RPMI8226 (cell line): Measurements from ENCODE around the gene ACTRT3.
A peak's percentile ranks its signal among the peaks of the same experiment; 100 is the strongest.
"Not testable (repeated sequence)": the region's sequence is repeated elsewhere in the genome, so short reads cannot be mapped to it uniquely, and the experiment has no call there.

Source experiments
- DNase-seq: peaks from one replicate; pipeline ENCODE4 v3.0.0-alpha.2; 2015

The ACTRT3 gene

DNA sequence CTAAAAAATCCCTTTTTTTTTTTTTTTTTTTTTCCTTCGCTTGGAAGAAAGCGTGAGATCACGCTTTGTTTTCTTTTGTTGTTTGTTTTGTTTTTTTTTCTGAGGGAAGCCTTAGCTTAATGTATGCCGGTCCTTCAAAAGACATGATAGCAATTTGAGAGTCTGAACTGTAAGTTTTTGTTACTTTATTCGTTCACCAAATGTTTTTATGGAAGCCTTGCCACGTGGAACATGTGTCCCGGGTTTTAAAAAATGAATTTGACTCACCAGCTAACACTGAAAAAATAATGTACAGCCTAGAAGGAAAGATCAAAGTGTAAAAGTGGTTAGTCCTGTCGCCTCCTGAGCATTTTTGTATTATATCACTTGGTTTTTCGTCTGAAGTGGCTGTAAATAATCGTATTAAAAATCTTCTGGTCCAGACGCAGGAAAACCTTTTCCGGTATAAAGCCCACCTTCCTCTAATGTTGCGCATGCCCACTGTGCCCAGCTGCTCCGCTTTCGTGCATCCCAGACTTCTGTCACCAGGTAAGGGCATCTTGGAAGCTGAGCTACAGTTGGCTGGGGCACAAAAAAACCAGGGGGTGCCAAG is 3.0 kb upstream of the ACTRT3 start:
- peak; percentile 88 for DNase-seq

DNA sequence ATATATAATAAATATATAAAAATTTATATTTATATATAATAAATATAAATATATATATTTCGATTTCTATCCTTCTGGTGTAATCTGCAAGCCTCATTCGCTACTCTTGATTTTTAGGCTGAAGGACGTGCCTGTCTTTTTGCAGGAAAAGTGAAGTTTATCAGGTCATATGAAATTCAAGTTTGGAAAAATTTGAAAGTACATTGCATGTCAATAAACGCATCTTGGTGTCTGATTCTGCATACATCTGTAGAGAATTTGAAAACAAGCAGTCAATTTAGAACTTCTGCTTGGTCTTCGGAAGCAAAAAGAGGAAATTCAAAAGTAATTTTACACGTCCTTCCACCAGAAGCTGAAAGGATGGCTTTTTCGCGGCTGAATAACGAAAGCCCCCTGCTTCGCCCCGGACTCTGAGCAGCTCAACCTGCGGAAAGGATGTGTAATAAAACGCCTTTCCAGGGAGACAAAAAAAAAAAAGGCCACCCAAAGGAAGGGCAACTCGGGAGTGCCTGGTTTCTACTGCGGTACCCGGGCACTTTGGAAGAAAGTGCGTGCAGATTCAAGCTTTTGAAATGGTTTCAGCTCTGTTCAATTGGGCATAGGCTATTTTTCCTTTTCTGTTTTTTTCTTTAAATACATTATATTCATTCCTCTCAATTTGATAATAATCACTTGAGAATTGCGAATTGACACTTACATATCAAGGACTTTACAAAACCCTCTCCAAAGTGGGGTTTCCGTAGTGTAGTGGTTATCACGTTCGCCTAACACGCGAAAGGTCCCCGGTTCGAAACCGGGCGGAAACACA is 2.3 kb upstream of the ACTRT3 start:
- DNase-seq, result peak; percentile 88

DNA sequence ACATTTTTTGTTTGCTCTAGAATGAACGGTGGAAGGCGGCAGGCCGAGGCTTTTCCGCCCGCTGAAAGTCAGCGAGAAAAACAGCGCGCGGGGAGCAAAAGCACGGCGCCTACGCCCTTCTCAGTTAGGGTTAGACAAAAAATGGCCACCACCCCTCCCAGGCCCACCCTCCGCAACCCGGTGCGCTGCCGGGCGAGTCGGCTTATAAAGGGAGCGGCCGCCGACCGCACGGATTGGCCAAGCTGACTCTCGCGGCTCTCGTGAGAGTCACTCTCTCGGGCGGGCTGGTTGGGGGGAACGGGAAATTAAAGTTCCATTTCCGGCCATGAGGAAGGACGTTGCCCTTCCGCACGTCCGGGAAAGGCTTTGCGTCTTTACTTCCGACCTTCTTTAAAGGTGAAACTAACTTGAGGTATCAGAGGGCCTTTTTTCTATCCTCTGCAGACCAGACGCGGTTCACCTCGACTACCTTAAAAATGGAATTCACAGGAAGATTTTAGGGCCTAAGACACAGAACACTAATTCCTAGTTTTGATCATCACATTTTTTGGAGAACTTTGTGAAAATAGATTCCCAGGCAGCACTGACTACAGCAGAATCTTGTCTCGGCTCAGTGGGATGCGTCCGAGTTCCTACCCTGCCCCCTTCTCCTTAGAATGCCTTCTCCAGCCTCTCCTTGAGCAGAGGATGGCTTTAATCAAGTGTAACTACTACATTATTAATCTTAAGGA is 4.3 kb downstream of the ACTRT3 start, which contains the start of gene TERC:
TERC (minus strand) TSS at position 179 of the 731 bp plus-strand sequence.
- DNase-seq, result peak; percentile 85

DNA sequence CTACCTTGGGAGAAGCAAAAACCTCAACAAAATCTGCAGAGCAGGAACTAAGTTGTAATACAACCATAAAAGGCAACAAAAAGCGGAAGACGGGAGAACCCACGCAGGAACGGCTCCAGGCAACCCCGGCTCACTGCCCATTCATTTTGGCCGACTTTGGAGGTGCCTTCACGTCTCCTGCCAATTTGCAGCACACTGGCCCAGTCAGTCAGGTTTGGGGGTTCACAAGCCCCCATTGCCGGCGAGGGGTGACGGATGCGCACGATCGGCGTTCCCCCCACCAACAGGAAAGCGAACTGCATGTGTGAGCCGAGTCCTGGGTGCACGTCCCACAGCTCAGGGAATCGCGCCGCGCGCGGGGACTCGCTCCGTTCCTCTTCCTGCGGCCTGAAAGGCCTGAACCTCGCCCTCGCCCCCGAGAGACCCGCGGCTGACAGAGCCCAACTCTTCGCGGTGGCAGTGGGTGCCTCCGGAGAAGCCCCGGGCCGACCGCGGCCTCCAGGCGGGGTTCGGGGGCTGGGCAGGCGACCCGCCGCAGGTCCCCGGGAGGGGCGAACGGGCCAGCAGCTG is 5.0 kb downstream of the ACTRT3 start:
- peak; percentile 55 for DNase-seq

DNA sequence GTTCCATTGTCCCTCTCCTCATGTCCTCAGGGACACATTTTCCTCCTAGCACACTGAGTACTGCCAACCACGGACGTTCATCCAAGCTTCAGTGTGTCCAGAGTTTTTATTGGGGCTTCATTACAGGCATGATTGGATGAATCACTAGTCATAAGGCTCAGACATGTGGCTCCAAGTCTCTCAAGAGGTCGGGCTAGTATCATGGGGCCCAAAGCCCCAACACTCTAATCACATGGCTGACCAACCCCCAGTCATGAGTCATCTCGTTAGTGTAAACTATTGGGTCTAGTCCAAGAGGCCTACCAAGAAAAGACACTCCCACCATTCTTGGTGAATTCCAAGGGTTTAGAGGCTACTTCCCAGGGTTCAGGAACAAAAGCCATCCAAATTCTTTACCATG is 8.9 kb downstream of the ACTRT3 start:
- DNase-seq, result no peak

DNA sequence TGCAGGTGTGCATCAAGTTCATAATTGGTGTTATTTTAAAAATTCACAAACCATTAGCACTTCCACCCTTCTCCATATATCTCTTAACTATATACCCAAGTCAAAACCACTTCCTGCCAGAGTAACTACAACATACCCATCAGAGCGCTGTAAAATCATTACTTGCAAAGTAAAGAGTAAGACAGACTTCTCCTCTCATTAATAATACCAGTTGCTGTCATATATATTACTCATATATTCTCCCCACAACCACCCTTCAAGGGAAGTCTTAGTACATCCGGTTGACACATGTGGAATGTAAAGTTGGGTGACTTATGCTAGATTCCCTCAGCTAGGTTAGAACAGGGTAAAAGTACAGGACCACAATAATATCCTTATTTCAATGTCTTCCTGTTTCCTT is 10.1 kb downstream of the ACTRT3 start:
- DNase-seq, result no peak

DNA sequence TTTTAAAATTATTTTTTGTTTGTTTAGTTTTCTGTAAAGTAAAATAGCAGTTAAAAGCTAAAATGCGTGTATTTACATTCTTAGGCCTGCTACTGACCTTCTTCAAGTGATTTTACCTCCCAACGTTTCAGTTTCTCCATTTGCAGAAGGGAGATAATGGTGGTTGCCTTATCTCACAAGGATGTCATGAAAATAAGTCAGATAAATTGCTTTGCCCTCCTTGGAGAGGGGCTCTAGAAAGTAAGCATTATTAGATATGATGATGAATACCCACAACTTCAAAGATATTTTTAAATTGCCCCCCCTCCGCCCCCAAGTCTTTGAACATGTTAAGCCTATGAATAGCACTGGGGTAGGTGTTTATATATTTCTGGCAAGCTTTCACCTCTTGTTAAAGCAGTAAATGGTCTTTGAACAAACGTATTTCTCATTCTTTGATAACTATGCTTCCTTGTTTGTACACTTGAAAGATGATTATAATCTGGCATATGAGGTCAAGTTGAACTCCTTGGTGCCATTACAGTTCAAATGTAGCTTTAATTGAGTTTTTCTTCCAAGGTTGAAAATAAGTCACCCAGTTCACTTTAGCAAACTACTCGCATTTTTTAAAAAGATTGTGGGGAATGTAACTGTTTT is 10.9 kb downstream of the ACTRT3 start:
- DNase-seq, result no peak

DNA sequence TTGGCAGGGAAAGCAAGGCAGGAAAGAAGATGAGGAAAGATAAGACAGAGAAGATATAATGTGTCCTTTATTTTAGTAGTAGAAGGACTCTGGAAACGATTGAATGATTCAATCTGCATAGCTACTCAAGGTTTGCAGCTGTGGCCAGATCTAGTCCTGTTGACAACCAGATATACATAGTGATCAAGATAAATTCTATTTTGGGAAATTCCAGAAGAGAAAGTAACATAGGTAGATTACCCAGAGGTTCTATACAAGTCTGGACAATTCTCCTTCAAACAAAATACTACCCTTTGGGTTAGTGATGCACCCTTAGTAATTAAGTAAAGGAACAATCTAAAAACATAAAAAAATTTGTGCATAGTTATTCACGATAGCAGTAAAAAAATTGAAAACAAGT is 13.9 kb downstream of the ACTRT3 start:
- no peak for DNase-seq

DNA sequence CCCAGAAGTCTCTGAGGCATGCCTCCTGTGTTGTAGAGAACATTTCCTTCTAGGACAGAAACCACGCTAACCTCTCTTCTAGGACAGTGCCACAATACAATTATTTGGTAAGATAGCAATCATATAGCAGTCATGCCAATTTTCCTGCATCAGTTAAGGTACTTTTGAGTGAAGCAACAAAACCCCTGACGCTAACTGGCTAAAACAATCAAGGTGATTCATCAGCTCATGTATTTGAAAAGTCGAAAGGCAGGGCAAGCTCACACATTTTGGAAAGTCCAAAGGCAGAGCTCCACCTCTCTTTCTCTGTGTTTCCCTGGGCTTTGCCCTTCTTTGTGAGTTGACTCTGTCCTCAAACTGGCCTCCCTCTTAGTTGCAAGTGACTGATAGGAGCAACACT is 14.7 kb downstream of the ACTRT3 start:
- DNase-seq, result no peak

DNA sequence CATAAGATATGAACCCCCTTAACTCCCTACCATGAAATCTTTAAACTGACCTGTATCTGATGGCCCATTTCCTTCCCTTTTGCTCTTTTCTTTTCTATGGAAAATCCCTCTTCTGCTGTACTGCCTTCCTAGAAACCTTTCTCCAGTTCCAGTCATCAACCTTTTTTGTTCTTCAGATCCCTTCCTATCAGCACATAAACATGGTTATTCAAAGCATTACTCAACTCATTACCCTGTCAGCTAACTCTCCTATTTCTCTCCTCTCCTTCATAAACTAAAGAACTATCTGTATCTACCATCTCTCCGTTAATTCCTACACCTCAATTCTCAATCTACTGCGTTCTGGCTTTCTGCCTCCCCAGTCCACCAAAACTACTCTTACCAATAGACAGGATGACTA is 17.5 kb downstream of the ACTRT3 start:
- no peak for DNase-seq

DNA sequence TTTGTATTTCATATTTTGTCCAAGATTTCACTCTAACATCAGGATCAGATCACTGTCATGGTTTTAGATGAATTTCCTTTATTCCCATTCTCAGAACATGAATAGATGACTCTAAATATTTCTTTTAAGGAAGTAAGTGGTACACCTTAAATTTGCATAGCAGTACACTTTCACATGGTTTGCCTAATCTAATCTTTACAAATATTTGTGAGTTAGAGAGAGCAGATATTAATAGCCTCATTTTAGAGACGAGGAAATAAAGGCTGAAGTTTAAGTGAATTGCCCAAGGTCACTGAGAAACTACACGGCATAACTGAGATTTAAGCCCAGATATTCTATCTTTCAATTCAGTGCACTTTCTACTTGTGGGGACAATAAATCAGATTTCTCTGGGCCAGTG is 18.7 kb downstream of the ACTRT3 start:
- DNase-seq, result no peak

DNA sequence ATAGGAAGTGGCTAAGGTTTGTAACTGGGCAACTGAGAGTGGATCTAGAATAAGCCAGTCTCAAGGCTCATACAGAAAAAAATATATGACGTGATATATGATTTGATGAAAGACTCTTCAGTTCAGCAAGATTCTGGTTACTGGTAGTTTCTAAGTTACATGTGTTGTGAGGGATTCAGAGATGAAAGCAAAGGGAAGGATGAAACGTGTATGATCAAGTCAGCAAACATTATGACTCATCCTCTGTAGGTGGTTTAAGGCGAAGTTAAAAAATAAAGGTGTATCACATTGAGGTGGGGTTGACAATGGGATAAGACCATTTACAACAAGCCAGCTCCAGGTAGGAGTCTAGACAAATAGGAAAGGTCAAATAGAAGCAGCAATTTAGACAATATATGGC is 20.7 kb downstream of the ACTRT3 start:
- no peak for DNase-seq

DNA sequence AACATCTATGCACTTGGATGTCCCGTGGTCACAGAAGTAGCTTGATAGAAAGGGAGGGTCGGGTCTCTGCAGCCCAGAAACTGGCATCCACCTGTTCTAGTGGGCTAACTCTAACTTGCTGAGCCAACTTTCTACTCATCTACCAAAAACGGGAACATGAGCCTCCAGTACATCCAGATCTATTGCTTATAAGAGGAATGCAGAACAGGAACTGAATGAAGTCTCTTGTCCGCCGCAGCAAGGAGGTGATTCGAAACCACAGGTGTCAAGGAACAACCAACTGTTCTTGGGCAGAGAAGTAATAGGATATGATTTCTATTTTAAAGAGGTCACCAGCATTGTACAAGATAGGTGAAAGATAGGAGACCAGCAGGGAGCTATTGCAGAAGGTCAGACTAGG is 22.4 kb downstream of the ACTRT3 start:
- peak; percentile 67 for DNase-seq

DNA sequence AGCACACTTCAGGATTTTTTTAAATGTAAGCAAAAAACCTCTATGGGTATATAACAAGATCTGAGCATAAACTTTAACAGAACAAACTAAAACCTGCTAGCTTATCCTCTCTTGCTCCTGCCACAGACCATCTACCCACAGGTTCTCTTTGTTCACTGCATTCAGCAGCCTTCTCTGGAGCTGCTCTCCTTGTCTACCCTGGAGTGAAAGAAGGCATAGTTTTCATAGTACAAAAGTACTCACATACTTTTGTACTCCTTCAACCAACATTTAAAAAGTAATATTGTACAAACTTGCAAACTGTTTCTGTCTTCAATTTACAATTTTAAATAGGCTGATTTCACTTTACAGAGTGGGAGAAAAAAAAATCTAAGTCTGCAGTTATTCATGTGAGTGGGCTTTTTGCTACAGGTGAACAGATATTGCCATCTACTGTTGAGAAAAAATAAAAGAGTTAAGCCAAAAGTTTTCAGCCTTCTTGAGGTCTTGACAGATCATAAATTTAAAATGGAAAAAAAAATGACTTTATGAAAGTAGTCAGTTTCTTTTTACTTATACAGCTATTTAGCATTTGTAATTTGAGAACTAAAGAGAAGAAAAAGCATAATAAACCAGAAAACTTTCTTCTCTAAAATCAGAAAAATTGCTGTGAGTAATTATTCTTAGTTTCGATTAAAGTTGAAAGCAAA is 24.9 kb downstream of the ACTRT3 start:
- peak; percentile 33 for DNase-seq

DNA sequence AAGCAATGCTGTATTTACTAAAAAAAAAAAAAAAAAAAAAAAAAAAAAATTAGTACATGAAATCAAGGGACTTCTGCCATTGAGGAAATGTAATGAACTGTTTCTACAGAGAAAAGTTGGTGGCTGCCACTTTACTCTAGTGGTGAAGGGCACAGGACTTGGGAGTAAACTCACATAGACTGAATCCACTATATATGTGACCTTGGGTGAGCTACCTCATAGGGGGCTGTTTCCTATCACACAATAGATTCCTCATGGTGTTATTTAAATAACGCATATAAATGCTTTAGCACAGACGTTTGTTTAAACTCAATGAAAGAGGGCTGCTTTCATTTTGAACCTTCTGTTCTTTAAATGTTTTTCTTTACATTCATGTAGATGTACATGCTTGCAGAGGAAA is 30.3 kb downstream of the ACTRT3 start:
- DNase-seq, result no peak

DNA sequence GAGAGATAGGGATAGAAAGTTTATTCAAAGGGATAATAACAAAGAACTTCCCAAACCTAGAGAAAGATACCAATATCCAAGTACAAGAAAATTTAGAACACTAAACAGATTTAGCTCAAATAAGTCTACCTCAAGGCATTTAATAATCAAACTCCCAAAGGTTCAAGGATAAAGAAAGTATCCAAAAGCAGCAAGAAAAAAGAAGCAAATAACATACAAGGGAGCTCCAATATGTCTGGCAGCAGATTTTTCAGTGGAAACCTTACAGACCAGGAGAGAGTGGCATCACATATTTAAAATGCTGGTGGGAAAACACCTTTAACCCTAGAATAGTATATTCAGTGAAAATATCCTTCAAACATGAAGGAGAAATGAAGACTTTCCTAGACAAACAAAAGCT is 37.5 kb downstream of the ACTRT3 start:
- not testable (repeated sequence) for DNase-seq

DNA sequence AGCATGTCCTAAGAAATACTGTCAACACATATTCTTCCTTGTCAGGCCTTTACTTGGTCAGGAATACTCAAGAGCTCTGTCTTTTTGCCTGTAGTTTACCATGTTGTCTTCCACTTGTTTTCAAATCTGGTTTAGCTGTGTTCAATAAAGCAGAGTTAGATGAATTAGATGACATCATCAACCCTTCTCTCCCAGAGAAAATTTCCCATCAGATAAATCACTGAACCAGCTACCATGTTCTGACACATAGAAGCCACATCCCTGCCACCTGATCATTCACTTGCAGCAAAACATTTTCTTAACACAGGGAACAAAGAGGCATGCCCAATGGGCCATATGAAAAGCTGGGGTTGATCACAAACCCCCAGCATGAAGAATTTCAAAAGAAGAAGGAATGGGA is 46.6 kb downstream of the ACTRT3 start:
- no peak for DNase-seq

DNA sequence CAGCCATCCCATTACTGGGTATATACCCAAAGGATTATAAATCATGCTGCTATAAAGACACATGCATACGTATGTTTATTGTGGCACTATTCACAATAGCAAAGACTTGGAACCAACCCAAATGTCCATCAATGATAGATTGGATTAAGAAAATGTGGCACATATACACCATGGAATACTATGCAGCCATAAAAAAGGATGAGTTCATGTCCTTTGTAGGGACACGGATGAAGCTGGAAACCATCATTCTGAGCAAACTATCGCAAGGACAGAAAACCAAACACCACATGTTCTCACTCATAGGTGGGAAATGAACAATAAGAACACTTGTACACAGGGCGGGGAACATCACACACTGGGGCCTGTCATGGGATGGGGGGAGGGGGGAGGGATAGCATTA is 50.9 kb downstream of the ACTRT3 start:
- DNase-seq, result not testable (repeated sequence)
